Activated CD4-positive, alpha-beta T cell treated with anti-CD3 and anti-CD28 coated beads for 36 hours (primary cell): ENCODE results near the gene ITGB4. TPM values are rescaled to one million over a fixed set of nuclear protein-coding genes. Genes with fewer than 3 reads are reported as not detected.

Experiments
- ATAC-seq: fragments of 200-7000 bp; cut with Tn5 transposase; one replicate; pipeline ENCODE4 v1.10.0; 2021; ENCODE audit warnings: mild to moderate bottlenecking, moderate library complexity
- CTCF ChIA-PET: fragments of 350-600 bp; sonication (Branson Sonifier 250); formaldehyde crosslinking; loops from one replicate; lab custom pipeline; 2021; ENCODE audit warnings: antibody characterized with exemption; lab: Charles Lee
- POLR2A ChIA-PET: fragments of 350-600 bp; sonication (Branson Sonifier 250); formaldehyde crosslinking; loops from one replicate; lab custom pipeline; 2021; ENCODE audit warnings: antibody characterized with exemption, inconsistent platforms; lab: Charles Lee
- DNase-seq: peaks from one replicate; pipeline ENCODE4 v3.0.0-alpha.2; 2020
- H3K27ac Mint-ChIP-seq: one replicate; pipeline ENCODE4 v1.8.0; 2021; ENCODE audit warnings: mixed read lengths
- H3K27me3 Mint-ChIP-seq: one replicate; pipeline ENCODE4 v1.8.0; 2021; ENCODE audit warnings: mixed read lengths
- H3K36me3 Mint-ChIP-seq: one replicate; pipeline ENCODE4 v1.8.0; 2021; ENCODE audit warnings: low read depth, mixed read lengths
- H3K4me1 Mint-ChIP-seq: one replicate; pipeline ENCODE4 v1.8.0; 2021; ENCODE audit warnings: mixed read lengths
- H3K4me3 Mint-ChIP-seq: one replicate; pipeline ENCODE4 v1.8.0; 2021; ENCODE audit warnings: mild to moderate bottlenecking, moderate library complexity, mixed read lengths
- H3K9me3 Mint-ChIP-seq: one replicate; pipeline ENCODE4 v1.8.0; 2021; ENCODE audit warnings: low read depth, mixed read lengths
- intact Hi-C, 2 experiments: fragments of 100-400 bp; cut with DNase I in 1 of 2; cut with micrococcal nuclease in 1 of 2; formaldehyde crosslinking; loops; one replicate each; pipeline versions ENCODE4 v1.14.2 to v1.15.1; 2022 to 2024; cut with DNase I, micrococcal nuclease
- total RNA-seq, 2 experiments: library from RNA; stranded (reverse); gene quantifications; one replicate each; pipeline ENCODE4 v1.2.3, GENCODE V29; 2021

The ITGB4 gene
- total RNA-seq, 2 experiments from 2014 or later = 0.62 to 1.5 TPM

GRCh38 chr17:75731716-75732498, 10.6 kb downstream of the ITGB4 start:
- intact Hi-C loops = no loop called here
- DNase-seq (no peak), ATAC-seq (no peak)
- ChIA-PET CTCF (interaction anchor here (0.6 to 1.3 kb wide), 4 partner anchors 22 to 548 kb away, joined by 3 read pairs; no protein-coding TSS in a partner anchor), POLR2A (no interaction called here)
- H3K4me3 Mint-ChIP-seq = no peak overlapping the region
- no peaks in the 10 kb centered on the region for H3K4me1 Mint-ChIP-seq
- no peak overlapping the region for H3K27ac Mint-ChIP-seq
- H3K36me3 Mint-ChIP-seq = no peaks in the 10 kb centered on the region
- H3K27me3 Mint-ChIP-seq = no peaks in the 10 kb centered on the region
- H3K9me3 Mint-ChIP-seq = no peaks in the 10 kb centered on the region

- DNase-seq (no peak), ATAC-seq (no peak)
- intact Hi-C loops = no loop called here
- Mint-ChIP-seq H3K9me3 (no peaks in the 10 kb centered on the region), H3K4me1 (peaks cover 6% of the 10 kb centered on the region), H3K36me3 (no peaks in the 10 kb centered on the region), H3K27me3 (no peaks in the 10 kb centered on the region), H3K27ac (no peak overlapping the region), H3K4me3 (no peak overlapping the region)
- POLR2A ChIA-PET = no interaction called here
- CTCF ChIA-PET = interaction anchor here (1.3 kb wide), 1 partner anchor 20 kb away, joined by 3 read pairs; no protein-coding TSS in a partner anchor
These were observed 12.2 kb downstream of the ITGB4 start for GRCh38 chr17:75733471-75733870.

GRCh38 chr17:75734674-75735294, 13.5 kb downstream of the ITGB4 start:
- Mint-ChIP-seq H3K27ac (no peak overlapping the region), H3K4me3 (no peak overlapping the region), H3K4me1 (peaks cover 6% of the 10 kb centered on the region), H3K36me3 (no peaks in the 10 kb centered on the region), H3K27me3 (no peaks in the 10 kb centered on the region), H3K9me3 (no peaks in the 10 kb centered on the region)
- ATAC-seq (no peak), DNase-seq (no peak)
- ChIA-PET CTCF (interaction anchor here (0.6 to 1.0 kb wide), 3 partner anchors 17 to 174 kb away, joined by 3 read pairs; no protein-coding TSS in a partner anchor), POLR2A (no interaction called here)
- intact Hi-C loops = no loop called here

GRCh38 chr17:75736173-75736835, 15.0 kb downstream of the ITGB4 start:
- H3K27ac Mint-ChIP-seq = no peak overlapping the region
- H3K36me3 Mint-ChIP-seq = no peaks in the 10 kb centered on the region
- no peak overlapping the region for H3K4me3 Mint-ChIP-seq
- POLR2A ChIA-PET = no interaction called here
- intact Hi-C loops = no loop called here
- H3K9me3 Mint-ChIP-seq = no peaks in the 10 kb centered on the region
- CTCF ChIA-PET = interaction anchor here (0.6 kb wide), 1 partner anchor 378 kb away, joined by 4 read pairs; no protein-coding TSS in a partner anchor
- no peaks in the 10 kb centered on the region for H3K27me3 Mint-ChIP-seq
- DNase-seq (no peak), ATAC-seq (no peak)
- peaks cover 6% of the 10 kb centered on the region for H3K4me1 Mint-ChIP-seq

- DNase-seq (no peak), ATAC-seq (no peak)
- H3K27me3 Mint-ChIP-seq = no peaks in the 10 kb centered on the region
- ChIA-PET POLR2A (no interaction called here), CTCF (interaction anchor here (1.3 to 2.3 kb wide), 3 partner anchors 11 to 104 kb away, joined by 9 to 27 read pairs (median 10); partner anchors contain the start of gene SMIM5)
- intact Hi-C loops = no loop called here
- no peaks in the 10 kb centered on the region for H3K36me3 Mint-ChIP-seq
- H3K4me3 Mint-ChIP-seq = no peak overlapping the region
- H3K4me1 Mint-ChIP-seq = peaks cover 6% of the 10 kb centered on the region
- H3K27ac Mint-ChIP-seq = no peak overlapping the region
- no peaks in the 10 kb centered on the region for H3K9me3 Mint-ChIP-seq
These were observed 16.1 kb downstream of the ITGB4 start for GRCh38 chr17:75737133-75737962.

- H3K27ac Mint-ChIP-seq = peak overlapping the region; percentile 55
- no peaks in the 10 kb centered on the region for H3K9me3 Mint-ChIP-seq
- peaks cover 6% of the 10 kb centered on the region for H3K4me1 Mint-ChIP-seq
- ChIA-PET CTCF (interaction anchor here (0.7 to 2.3 kb wide), 7 partner anchors 10 to 597 kb away, joined by 3 to 27 read pairs (median 4); partner anchors contain the start of gene SMIM5), POLR2A (interaction anchor here (1.0 kb wide), 1 partner anchor 42 kb away, joined by 3 read pairs; no protein-coding TSS in a partner anchor)
- no peak overlapping the region for H3K4me3 Mint-ChIP-seq
- intact Hi-C loops = no loop called here
- H3K27me3 Mint-ChIP-seq = no peaks in the 10 kb centered on the region
- H3K36me3 Mint-ChIP-seq = no peaks in the 10 kb centered on the region
- peak; percentile 61 for DNase-seq
- peak; percentile 91 for ATAC-seq
These were observed 17.1 kb downstream of the ITGB4 start for GRCh38 chr17:75738218-75738802.

- Mint-ChIP-seq H3K9me3 (no peaks in the 10 kb centered on the region), H3K4me3 (no peak overlapping the region), H3K27me3 (no peaks in the 10 kb centered on the region), H3K36me3 (no peaks in the 10 kb centered on the region), H3K27ac (no peak overlapping the region), H3K4me1 (peaks cover 6% of the 10 kb centered on the region)
- no peak for ATAC-seq
- ChIA-PET POLR2A (interaction anchor here (1.0 kb wide), 1 partner anchor 41 kb away, joined by 3 read pairs; no protein-coding TSS in a partner anchor), CTCF (interaction anchor here (0.6 to 2.3 kb wide), 4 partner anchors 10 to 597 kb away, joined by 3 to 27 read pairs (median 6); no protein-coding TSS in a partner anchor)
- intact Hi-C loops = no loop called here
- no peak for DNase-seq
These were observed 17.9 kb downstream of the ITGB4 start for GRCh38 chr17:75739174-75739573.

- intact Hi-C loops = no loop called here
- Mint-ChIP-seq H3K27ac (no peak overlapping the region), H3K9me3 (no peaks in the 10 kb centered on the region), H3K4me3 (no peak overlapping the region), H3K36me3 (no peaks in the 10 kb centered on the region), H3K4me1 (peaks cover 6% of the 10 kb centered on the region), H3K27me3 (no peaks in the 10 kb centered on the region)
- ChIA-PET POLR2A (no interaction called here), CTCF (interaction anchor here (0.6 kb wide), 1 partner anchor 283 kb away, joined by 3 read pairs; no protein-coding TSS in a partner anchor)
- DNase-seq (no peak), ATAC-seq (no peak)
These were observed 18.5 kb downstream of the ITGB4 start for GRCh38 chr17:75739801-75740200.

GRCh38 chr17:75740215-75740614, 19.0 kb downstream of the ITGB4 start:
- Mint-ChIP-seq H3K36me3 (no peaks in the 10 kb centered on the region), H3K27me3 (no peaks in the 10 kb centered on the region), H3K9me3 (no peaks in the 10 kb centered on the region), H3K4me1 (peaks cover 6% of the 10 kb centered on the region), H3K27ac (no peak overlapping the region), H3K4me3 (no peak overlapping the region)
- intact Hi-C loops = no loop called here
- ATAC-seq (no peak), DNase-seq (no peak)
- POLR2A ChIA-PET = no interaction called here
- CTCF ChIA-PET = no interaction called here

- no peaks in the 10 kb centered on the region for H3K27me3 Mint-ChIP-seq
- H3K4me1 Mint-ChIP-seq = peaks cover 6% of the 10 kb centered on the region
- DNase-seq = no peak
- intact Hi-C loops = no loop called here
- H3K4me3 Mint-ChIP-seq = no peak overlapping the region
- ATAC-seq = no peak
- no peaks in the 10 kb centered on the region for H3K9me3 Mint-ChIP-seq
- no peaks in the 10 kb centered on the region for H3K36me3 Mint-ChIP-seq
- ChIA-PET POLR2A (no interaction called here), CTCF (interaction anchor here (0.6 kb wide), 1 partner anchor 26 kb away, joined by 3 read pairs; no protein-coding TSS in a partner anchor)
- no peak overlapping the region for H3K27ac Mint-ChIP-seq
These were observed 19.4 kb downstream of the ITGB4 start for GRCh38 chr17:75740631-75741077.
